Stimulated activated naive B cell treated with anti-CD40 and anti-IgM and Interleukin-4, amounts not matched to agents 10 μg/mL and 1 μg/mL and 100 μg/mL, for 72 hours (primary cell): ENCODE measurements around the gene NSUN7.

Source experiments
- ATAC-seq, 2 donors: fragments of 150-1000 bp; cut with Tn5 transposase; replicated peaks; 2 replicates each; pipeline ENCODE4 v1.10.0; 2021; ENCODE audit warnings: moderate library complexity in 1 of 2
- DNase-seq: peaks from one replicate; pipeline ENCODE4 v3.0.0; 2021
- H3K27ac Mint-ChIP-seq: one replicate; pipeline ENCODE4 v1.8.0; 2022; ENCODE audit warnings: mild to moderate bottlenecking, mixed read lengths
- H3K27me3 Mint-ChIP-seq, 2 donors: one replicate each; pipeline ENCODE4 v1.8.0; 2022; ENCODE audit warnings: mixed read lengths in 2 of 2
- H3K36me3 Mint-ChIP-seq, 2 donors: one replicate each; pipeline ENCODE4 v1.8.0; 2022; ENCODE audit warnings: mixed read lengths in 2 of 2, mild to moderate bottlenecking in 1 of 2
- H3K4me1 Mint-ChIP-seq, 2 donors: one replicate each; pipeline ENCODE4 v1.8.0; 2022; ENCODE audit warnings: mixed read lengths in 2 of 2, mild to moderate bottlenecking in 1 of 2
- H3K4me3 Mint-ChIP-seq, 2 donors: one replicate each; pipeline ENCODE4 v1.8.0; 2022; ENCODE audit warnings: mild to moderate bottlenecking in 2 of 2, mixed read lengths in 2 of 2, moderate library complexity in 1 of 2
- H3K9me3 Mint-ChIP-seq, 2 donors: one replicate each; pipeline ENCODE4 v1.8.0; 2022; ENCODE audit warnings: mixed read lengths in 2 of 2, mild to moderate bottlenecking in 1 of 2

NSUN7 gene

DNA sequence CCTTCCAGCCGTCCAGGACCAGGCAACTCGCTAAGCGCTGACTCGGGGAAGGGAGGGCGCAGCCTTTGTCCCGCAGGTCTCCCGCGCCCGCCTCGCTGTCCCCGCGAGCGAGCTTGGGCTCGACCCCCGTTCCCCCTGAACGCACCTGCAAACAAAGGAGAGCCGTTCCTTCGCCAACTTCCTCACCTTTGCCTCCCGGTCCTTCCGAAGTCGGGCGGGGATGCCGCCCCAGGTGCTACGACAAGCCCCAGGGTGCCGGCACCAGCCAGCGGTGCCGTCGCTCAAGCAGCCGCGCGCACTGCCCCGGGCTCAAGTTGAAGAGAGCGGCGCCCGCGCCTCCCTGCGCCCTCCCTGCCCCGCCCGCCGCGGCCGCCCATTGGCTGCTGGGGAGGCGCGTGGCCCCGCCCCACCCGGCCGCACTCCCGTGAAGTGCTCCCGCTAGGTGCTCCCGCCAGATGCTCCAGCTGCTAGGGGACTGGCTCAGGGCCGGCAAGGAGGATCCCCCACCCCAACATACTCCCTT lies 107.1 kb downstream of the NSUN7 start:
- peak overlapping the region; percentile 94 to 98 for H3K4me3 Mint-ChIP-seq
- H3K27me3 Mint-ChIP-seq = peaks cover 9 to 12% of the 10 kb centered on the region in 2 donors
- DNase-seq = peak; percentile 67
- no peaks in the 10 kb centered on the region for H3K9me3 Mint-ChIP-seq
- H3K4me1 Mint-ChIP-seq = peaks cover 27 to 46% of the 10 kb centered on the region in 2 donors
- peak overlapping the region; percentile 87 for H3K27ac Mint-ChIP-seq
- peak; percentile 95 for ATAC-seq
- peaks cover 9 to 10% of the 10 kb centered on the region in 2 donors for H3K36me3 Mint-ChIP-seq

DNA sequence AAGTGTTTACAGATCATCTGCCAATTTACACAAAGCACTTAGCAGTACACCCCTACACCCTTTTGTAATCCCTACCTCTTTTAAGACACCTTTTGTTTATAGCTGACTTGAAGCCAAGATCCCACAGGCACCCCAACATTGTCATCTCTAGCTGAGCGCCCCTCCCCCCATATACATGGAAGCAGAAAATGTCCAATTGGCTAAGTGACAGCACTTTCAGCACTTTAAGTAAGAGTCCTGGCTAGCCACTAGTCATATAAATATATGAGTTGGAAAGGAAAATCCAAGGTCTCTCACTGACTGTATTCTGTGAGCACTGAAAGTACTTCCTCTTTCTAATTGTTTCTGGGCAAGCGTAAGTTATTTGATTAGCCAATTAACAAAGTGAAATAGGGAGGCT lies 108.2 kb downstream of the NSUN7 start:
- peak in 1 of 2 donors; percentile 46 for ATAC-seq
- no peak overlapping the region for H3K27ac Mint-ChIP-seq

DNA sequence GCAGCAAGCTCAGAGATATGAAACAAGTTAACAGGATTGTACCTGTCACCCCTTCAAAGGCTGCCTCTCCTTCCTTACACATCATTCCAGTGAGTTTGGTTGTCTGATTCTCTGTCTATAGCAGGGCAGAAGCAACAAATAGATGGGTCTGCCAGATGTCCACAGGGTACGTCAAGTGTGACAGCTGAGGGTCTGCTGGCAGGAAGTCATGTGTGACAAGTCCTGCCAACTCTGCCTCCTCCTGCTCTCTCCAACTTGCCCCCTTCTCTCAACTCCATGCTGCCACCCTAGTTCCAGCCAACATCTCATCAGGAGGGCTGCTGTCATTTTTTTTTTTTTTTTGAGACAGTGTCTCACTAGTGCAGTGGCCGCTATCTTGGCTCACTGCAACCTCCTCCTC lies 109.2 kb downstream of the NSUN7 start:
- no peak for ATAC-seq
- no peak for DNase-seq
- Mint-ChIP-seq H3K36me3 (no peaks in the 10 kb centered on the region), H3K4me1 (peaks cover 27 to 46% of the 10 kb centered on the region in 2 donors), H3K9me3 (no peaks in the 10 kb centered on the region), H3K4me3 (no peak overlapping the region), H3K27ac (no peak overlapping the region), H3K27me3 (peaks cover 12 to 15% of the 10 kb centered on the region in 2 donors)

More for the DNA sequence above, 108.2 kb downstream of the NSUN7 start:
- Mint-ChIP-seq H3K36me3 (peaks cover 8 to 9% of the 10 kb centered on the region in 2 donors), H3K27me3 (peaks cover 11 to 12% of the 10 kb centered on the region in 2 donors), H3K9me3 (no peaks in the 10 kb centered on the region), H3K4me3 (peak overlapping the region; percentile 35 to 71), H3K4me1 (peaks cover 27 to 46% of the 10 kb centered on the region in 2 donors)
- DNase-seq = no peak
